ENCODE measurements around the gene SMYD5. TPM values are rescaled to one million over a fixed set of nuclear protein-coding genes. Genes with fewer than 3 reads are reported as not detected.

Gene SMYD5
- total RNA-seq, 1 donor from 2014 or later = 17.0 TPM

- Mint-ChIP-seq H3K36me3 (ENCODE audit: unreplicated experiment) (no peaks in the 10 kb centered on the region), H3K27ac (ENCODE audit: unreplicated experiment) (no peak overlapping the region), H3K4me3 (ENCODE audit: unreplicated experiment) (no peak overlapping the region), H3K4me1 (ENCODE audit: low read depth, unreplicated experiment) (peaks cover 3% of the 10 kb centered on the region), H3K27me3 (ENCODE audit: unreplicated experiment) (peaks cover under 1% of the 10 kb centered on the region), H3K9me3 (ENCODE audit: unreplicated experiment) (peaks cover 3% of the 10 kb centered on the region)
- DNase-seq = no peak
- TF ChIP-seq CTCF (IDR thresholded peaks at IDR 0.05; ENCODE audit: partially characterized antibody, unreplicated experiment) = no peak
Observed at GRCh38 chr2:73254343-73255006, 40.4 kb downstream of the SMYD5 start.

GRCh38 chr2:73255007-73255644 is 41.1 kb downstream of the SMYD5 start:
- H3K27ac Mint-ChIP-seq (ENCODE audit: unreplicated experiment) = no peak overlapping the region
- no peaks in the 10 kb centered on the region for H3K36me3 Mint-ChIP-seq (ENCODE audit: unreplicated experiment)
- no peak for DNase-seq

GRCh38 chr2:73255907-73256617 is 42.0 kb downstream of the SMYD5 start:
- no peak overlapping the region for H3K4me3 Mint-ChIP-seq (ENCODE audit: unreplicated experiment)
- H3K4me1 Mint-ChIP-seq (ENCODE audit: low read depth, unreplicated experiment) = peaks cover 3% of the 10 kb centered on the region
- H3K27me3 Mint-ChIP-seq (ENCODE audit: unreplicated experiment) = peaks cover 3% of the 10 kb centered on the region
- H3K9me3 Mint-ChIP-seq (ENCODE audit: unreplicated experiment) = peaks cover 3% of the 10 kb centered on the region
- H3K36me3 Mint-ChIP-seq (ENCODE audit: unreplicated experiment) = no peaks in the 10 kb centered on the region
- no peak for TF ChIP-seq CTCF (IDR thresholded peaks at IDR 0.05; ENCODE audit: partially characterized antibody, unreplicated experiment)
- H3K27ac Mint-ChIP-seq (ENCODE audit: unreplicated experiment) = no peak overlapping the region
- no peak for DNase-seq

More at GRCh38 chr2:73255007-73255644, 41.1 kb downstream of the SMYD5 start:
- Mint-ChIP-seq H3K4me1 (ENCODE audit: low read depth, unreplicated experiment) (peaks cover 3% of the 10 kb centered on the region), H3K9me3 (ENCODE audit: unreplicated experiment) (peaks cover 3% of the 10 kb centered on the region), H3K27me3 (ENCODE audit: unreplicated experiment) (peaks cover 3% of the 10 kb centered on the region), H3K4me3 (ENCODE audit: unreplicated experiment) (no peak overlapping the region)
- TF ChIP-seq CTCF (IDR thresholded peaks at IDR 0.05; ENCODE audit: partially characterized antibody, unreplicated experiment) = no peak

GRCh38 chr2:73256618-73256922 is 42.5 kb downstream of the SMYD5 start:
- Mint-ChIP-seq H3K27ac (ENCODE audit: unreplicated experiment) (no peak overlapping the region), H3K4me3 (ENCODE audit: unreplicated experiment) (no peak overlapping the region), H3K4me1 (ENCODE audit: low read depth, unreplicated experiment) (peaks cover 3% of the 10 kb centered on the region), H3K36me3 (ENCODE audit: unreplicated experiment) (no peaks in the 10 kb centered on the region), H3K9me3 (ENCODE audit: unreplicated experiment) (peaks cover 3% of the 10 kb centered on the region), H3K27me3 (ENCODE audit: unreplicated experiment) (peaks cover 4% of the 10 kb centered on the region)
- no peak for DNase-seq
- no peak for TF ChIP-seq CTCF (IDR thresholded peaks at IDR 0.05; ENCODE audit: partially characterized antibody, unreplicated experiment)

- Mint-ChIP-seq H3K9me3 (ENCODE audit: unreplicated experiment) (peaks cover 3% of the 10 kb centered on the region), H3K4me1 (ENCODE audit: low read depth, unreplicated experiment) (peaks cover 3% of the 10 kb centered on the region), H3K27ac (ENCODE audit: unreplicated experiment) (no peak overlapping the region), H3K36me3 (ENCODE audit: unreplicated experiment) (no peaks in the 10 kb centered on the region), H3K4me3 (ENCODE audit: unreplicated experiment) (no peak overlapping the region), H3K27me3 (ENCODE audit: unreplicated experiment) (peaks cover 6% of the 10 kb centered on the region)
- no peak for DNase-seq
- no peak for TF ChIP-seq CTCF (IDR thresholded peaks at IDR 0.05; ENCODE audit: partially characterized antibody, unreplicated experiment)
Observed at GRCh38 chr2:73257021-73257420, 43.0 kb downstream of the SMYD5 start.
